KBM-7 (cell line): Measurements from ENCODE around the gene AUNIP.

Source experiments
- DNase-seq: peaks from one replicate; pipeline ENCODE4 v3.0.0-alpha.2; 2015
- in situ Hi-C: fragments of 300-500 bp; cut with MboI; formaldehyde crosslinking; loops from 2 replicates; pipeline ENCODE4 v1.14.3; 2020; ENCODE audit warnings: low sequenced_read_pairs, low pct_unique_long_range_greater_than_20kb, mixed read lengths

Gene AUNIP

GRCh38 chr1:25871086-25871703, 11.9 kb upstream of the AUNIP start:
- in situ Hi-C loops: no loop called here
- peak; percentile 66 for DNase-seq

GRCh38 chr1:25870614-25871013, 11.4 kb upstream of the AUNIP start:
- no peak for DNase-seq
- in situ Hi-C loops: no loop called here

GRCh38 chr1:25869909-25870606, 10.8 kb upstream of the AUNIP start:
- no peak for DNase-seq
- in situ Hi-C loops: no loop called here

- in situ Hi-C loops: no loop called here
- no peak for DNase-seq
Observed at GRCh38 chr1:25867210-25867991, 8.1 kb upstream of the AUNIP start.

- DNase-seq: no peak
- in situ Hi-C loops: no loop called here
Observed at GRCh38 chr1:25866288-25866687, 7.0 kb upstream of the AUNIP start.

- in situ Hi-C loops: no loop called here
Observed at GRCh38 chr1:25864434-25864833, 5.2 kb upstream of the AUNIP start.

GRCh38 chr1:25863486-25864262, 4.4 kb upstream of the AUNIP start:
- in situ Hi-C loops: no loop called here
- DNase-seq: no peak

More at GRCh38 chr1:25864434-25864833, 5.2 kb upstream of the AUNIP start:
- no peak for DNase-seq

- in situ Hi-C loops: no loop called here
- DNase-seq: no peak
Observed at GRCh38 chr1:25862785-25863485, 3.7 kb upstream of the AUNIP start.

GRCh38 chr1:25861316-25862286, 2.3 kb upstream of the AUNIP start:
- DNase-seq: peak; percentile 85

GRCh38 chr1:25858494-25858893, 763 bp downstream of the AUNIP start:
- peak; percentile 36 for DNase-seq

More at GRCh38 chr1:25861316-25862286, 2.3 kb upstream of the AUNIP start:
- in situ Hi-C loops: no loop called here

GRCh38 chr1:25856856-25857255, 2.4 kb downstream of the AUNIP start:
- in situ Hi-C loops: no loop called here
- DNase-seq: no peak

More at GRCh38 chr1:25858494-25858893, 763 bp downstream of the AUNIP start:
- in situ Hi-C loops: no loop called here

- in situ Hi-C loops: no loop called here
- no peak for DNase-seq
Observed at GRCh38 chr1:25854554-25854953, 4.7 kb downstream of the AUNIP start.

- DNase-seq: no peak
- in situ Hi-C loops: no loop called here
Observed at GRCh38 chr1:25848531-25848930, 10.7 kb downstream of the AUNIP start.

GRCh38 chr1:25847929-25848328, 11.3 kb downstream of the AUNIP start:
- in situ Hi-C loops: no loop called here
- no peak for DNase-seq

GRCh38 chr1:25845664-25846063, 13.6 kb downstream of the AUNIP start:
- in situ Hi-C loops: no loop called here
- no peak for DNase-seq

GRCh38 chr1:25844536-25845337, 14.5 kb downstream of the AUNIP start:
- no peak for DNase-seq
- in situ Hi-C loops: no loop called here

GRCh38 chr1:25843483-25843882, 15.8 kb downstream of the AUNIP start:
- in situ Hi-C loops: no loop called here
- DNase-seq: no peak
